NCI-H345 treated with DMSO at 0.1 percent for 48 hours (cell line): ENCODE data around the gene DDAH1.
"Not testable (repeated sequence)": the region's sequence is repeated elsewhere in the genome, so short reads cannot be mapped to it uniquely, and the experiment has no call there.

ENCODE experiments used
- DNase-seq: peaks from one replicate; lab custom pipeline; 2025; ENCODE audit not compliant: unreplicated experiment; lab: John Stamatoyannopoulos, UW

The DDAH1 gene

DNA sequence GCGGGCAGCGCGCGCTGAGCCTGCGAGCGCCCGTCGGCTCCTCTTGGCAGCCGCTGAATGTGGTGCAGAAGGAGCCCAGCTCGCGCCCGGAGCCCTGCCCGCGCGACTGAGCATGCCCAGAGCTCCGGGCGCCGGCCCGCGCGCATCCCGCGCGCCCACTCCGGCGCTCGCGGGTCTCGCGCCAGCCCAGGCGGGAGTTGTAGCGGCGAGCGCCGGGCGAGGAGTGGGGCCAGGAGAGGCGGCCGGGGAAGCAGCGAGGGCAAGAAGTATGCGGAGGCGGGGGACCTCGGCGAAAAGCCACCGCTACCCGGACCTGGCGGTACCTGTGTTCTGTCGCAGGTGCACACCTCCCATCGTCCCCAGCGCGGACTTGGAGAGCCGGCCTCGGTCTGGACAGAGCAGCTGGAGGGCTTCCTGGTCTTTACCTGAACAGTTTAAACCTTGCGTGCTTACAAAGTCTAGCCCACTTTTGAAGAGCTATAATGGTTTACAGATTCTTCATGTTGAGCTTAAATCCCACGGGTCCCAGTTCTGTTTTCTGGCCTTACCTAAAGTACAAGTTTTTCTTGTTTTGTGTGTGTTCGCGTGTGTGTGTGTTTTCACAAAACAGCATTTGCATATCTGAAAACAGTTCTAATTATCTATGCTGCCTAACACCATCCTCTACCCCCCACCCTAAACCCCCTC is at the start of gene DDAH1:
Gene DDAH1 (minus strand): TSS at position 61 of the 687 bp plus-strand sequence. CDS start 114 bp downstream, outside the sequence.
- peak; percentile 63 for DNase-seq

DNA sequence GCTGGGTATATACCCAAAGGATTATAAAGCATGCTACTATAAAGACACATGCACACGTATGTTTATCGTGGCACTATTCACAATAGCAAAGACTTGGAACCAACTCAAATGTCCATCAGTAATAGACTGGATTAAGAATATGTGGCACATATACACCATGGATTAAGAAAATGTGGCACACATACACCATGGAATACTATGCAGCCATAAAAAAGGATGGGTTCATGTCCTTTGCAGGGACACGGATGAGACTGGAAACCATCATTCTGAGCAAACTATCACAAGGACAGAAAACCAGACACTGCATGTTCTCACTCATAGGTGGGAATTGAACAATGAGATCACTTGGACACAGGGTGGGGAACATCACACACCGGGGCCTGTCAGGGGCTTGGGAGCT is 49.0 kb upstream of the DDAH1 start:
- DNase-seq, result not testable (repeated sequence)

DNA sequence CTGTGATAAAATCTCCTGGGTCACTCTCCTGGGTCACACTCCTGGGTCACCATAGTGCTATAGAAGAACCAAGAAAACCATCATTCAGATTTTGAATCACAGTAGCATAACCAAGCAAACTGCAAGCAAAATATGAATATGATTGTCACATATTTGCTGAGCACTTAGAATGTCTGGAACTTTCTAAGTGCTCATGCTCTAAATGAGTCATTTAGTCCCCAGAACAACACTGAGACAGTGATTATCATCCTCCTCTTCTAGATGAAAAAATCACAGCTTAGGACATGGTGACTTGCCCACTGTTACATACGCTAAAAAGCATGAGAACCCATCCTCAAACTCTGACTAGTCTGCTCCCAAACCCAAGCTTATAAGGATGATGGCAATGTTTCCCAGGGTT is 39.5 kb upstream of the DDAH1 start:
- DNase-seq, result no peak

DNA sequence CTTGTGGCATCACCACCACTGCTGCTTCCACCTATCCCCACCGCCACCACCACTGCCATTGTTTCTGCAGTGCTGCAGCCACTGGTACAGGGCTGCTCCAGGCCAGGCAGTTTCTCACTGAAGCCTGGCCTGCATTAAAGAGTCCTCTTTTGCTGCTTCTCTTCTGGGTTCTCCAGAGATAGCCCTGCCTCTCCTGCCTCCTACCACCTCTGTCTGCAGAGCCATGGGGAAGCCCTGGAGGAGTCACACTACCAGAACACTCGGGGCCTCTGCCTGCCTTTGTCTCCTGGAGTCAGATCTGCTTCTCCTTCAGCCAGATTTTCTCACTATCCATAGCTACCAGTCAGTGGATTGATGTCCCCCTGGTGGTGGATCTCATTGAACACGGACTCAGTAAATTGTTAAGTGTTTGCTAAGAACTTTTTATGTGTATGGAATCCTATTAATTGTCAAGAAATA is 37.7 kb upstream of the DDAH1 start:
- no peak for DNase-seq

DNA sequence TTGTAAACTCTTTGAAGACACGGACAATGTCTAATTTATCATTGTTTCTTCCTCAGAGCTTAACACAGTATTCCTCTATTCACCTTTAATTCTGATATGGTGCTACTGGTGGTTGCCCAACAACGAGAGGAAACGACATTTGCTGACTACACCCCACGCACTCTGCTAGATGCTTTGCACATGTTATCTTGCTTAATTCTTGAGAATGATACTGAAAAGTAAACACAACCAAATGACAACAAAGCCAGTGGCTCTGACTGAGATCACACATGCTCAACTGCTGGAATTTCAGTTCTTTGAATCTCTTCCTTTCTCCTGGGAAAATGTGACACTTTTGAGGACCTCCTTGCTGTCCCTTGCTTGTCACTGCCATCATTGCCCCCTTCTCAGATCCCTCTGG is 37.2 kb upstream of the DDAH1 start:
- no peak for DNase-seq

DNA sequence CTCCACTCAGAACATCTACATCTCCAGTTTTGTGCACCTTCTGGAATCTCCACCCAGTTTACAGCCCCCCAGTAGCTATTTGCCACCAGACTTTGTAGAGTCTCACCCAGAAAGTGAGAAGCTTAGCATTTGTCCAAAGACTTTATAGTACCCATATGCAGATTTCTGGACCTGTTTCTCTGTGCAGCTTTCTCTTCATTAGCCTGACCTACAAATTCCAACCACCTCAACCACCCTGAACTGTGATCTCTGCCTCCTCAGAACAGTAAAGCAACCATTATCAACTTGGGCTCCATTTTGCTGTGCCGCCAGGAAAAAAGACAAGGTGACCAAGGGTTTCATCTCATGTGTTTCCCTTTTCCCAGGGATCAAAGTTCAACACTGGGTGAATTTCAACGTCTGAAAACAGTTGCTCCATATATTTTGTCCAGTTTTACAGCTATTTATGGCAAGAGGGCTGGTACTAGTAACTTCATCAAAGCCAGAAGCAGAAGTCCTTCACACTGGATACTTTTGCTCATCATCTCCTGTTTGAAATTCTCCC is 36.5 kb upstream of the DDAH1 start:
- no peak for DNase-seq

DNA sequence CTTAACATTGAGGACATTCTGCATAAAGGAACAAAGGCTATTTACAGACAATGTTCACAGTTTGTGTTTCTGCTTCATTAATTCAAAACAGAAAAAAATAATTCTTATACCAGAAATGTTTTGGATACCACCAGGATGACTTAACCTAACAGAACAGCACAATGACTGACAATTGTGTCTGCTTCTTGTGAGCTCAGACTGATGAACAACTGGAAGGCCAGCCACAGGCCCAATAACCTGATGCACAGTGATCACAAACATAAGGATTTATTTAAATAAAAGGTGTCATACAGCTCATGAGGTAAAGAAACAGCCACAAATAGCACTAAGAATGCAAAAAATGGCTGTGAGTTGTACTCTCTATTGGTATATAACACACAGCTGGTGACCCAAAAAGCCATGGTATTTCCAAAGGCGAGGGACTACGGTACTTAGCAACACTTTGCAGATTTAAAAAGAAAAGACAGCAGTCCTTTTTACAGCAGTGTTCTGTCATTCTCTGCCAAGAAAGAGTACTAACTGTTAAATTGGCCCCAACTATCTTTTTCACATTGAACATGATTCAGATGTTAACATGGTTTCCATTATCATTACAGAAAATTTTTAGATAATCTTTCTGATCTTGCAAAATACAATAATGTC is 32.1 kb upstream of the DDAH1 start:
- DNase-seq, result no peak

DNA sequence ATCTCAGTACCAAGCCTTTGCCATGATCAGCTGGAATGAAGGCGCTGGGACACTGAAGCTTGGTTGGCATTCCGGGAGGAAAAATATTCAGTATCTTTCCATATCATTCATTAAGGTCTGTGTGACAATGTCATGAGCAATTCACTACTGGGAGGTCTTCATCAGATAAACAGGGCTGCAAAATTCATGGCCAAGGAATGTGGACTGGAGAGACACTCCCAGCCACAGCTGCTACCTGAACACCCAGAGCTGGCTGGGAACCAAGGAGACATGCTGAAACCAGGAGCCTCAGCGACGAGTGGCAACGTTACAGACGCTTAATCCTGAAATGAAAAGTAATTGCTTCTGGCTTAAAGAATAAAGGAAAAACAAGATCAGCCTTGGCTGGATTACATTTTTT is 30.6 kb upstream of the DDAH1 start:
- DNase-seq, result no peak

DNA sequence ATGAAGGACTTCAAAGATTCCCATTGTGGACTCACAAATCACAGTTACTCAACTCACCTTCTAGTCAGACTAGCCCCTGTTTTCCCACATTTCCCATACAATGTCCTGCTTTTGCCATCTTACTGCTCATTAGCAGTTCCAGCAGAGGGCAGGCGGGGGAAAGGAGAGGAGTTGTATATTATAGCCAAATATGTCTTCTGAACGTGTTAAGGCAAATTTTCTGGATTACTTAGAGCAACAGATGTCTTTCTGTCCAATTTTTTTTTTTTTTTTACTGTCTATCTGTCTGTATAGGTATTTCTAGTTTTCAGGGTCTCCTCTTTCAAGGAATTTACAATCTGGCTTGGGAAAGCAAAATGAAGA is 29.9 kb upstream of the DDAH1 start:
- DNase-seq, result no peak

DNA sequence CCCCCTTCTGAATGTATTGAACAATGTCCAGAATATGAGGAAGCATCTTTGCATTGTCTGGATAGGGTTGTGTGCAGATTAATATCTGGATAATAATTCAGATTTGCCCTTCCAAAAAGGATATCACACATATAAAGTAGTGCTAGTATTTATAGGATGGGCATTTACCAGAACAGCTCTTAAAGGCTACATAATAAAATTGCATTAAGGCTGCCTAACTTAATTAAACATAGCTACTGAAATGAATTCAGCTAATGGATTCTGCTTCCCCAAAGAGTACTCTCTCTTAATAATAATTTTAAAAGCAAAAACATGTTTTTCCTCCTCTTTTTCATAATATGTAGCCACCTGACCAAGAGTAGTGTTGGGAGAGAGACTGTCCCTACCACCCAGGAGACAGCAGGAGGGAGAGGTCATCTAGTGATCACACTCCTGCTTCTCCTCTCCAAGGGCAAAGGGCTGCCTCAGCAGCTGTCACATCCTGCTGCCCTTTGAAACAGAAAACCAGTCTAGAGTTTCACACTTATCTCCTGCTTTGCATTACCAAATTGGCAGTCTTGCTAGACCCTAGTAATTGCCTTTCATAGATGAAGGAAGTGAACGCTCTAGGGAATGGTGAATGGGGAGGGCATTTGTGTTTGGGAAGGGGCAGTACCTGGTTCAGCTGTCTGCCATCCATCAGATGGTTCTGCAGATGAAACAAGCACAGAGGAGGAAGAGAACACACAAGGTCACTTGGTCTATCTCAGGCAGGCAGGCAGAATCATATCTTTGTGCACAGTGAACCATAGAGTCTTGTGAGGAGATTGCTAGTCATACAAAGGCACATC is 29.3 kb upstream of the DDAH1 start:
- DNase-seq, result no peak

DNA sequence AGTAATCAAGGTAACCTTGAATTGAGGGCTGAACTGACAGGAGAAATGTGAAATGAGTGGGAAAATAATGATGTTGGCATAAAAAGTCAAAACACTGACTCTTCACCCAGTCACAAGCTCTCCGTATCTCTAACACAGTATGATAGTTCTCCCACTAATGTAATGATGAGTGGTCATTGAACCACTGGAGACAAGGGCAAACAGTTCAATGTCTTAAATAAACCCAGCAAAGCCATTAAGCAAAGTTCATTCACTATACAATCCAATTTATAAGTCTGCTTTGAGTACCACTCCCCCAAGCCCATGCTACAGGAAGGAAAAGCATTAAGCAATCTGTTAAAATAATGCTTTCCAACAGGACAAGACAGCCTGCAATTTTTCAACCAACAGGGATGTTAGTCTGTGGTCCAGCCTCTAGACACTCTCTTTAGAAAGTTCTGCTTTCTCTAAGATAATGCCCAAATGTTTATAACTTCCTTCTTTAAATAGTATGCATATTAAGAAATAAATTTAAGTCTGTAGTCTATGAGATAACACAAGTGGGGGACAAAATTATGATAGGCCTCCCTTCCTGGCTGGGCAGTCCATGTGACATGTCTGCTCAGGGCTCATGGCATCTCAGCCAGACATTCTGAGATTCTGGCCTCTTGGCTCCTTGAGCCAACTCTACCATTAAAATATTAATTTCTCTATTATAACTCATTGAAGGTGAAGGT is 25.5 kb upstream of the DDAH1 start:
- DNase-seq, result no peak

DNA sequence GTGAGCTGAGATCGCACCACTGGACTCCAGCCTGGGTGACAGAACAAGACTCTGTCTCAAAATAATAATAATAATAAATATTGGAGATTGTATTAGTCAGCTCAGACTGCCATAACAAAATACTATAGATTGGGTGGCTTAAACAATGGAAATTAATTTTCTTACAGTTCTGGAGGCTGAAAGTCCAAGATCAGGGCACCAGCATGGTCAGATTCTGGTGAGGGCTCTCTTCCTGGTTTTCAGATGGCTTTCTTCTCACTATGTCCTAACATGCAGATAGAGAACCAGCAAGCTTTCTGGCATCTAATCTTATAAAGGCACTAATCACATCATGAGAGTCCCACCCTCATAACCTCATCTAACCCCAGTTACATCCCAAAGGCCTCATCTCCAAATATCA is 23.2 kb upstream of the DDAH1 start:
- no peak for DNase-seq

DNA sequence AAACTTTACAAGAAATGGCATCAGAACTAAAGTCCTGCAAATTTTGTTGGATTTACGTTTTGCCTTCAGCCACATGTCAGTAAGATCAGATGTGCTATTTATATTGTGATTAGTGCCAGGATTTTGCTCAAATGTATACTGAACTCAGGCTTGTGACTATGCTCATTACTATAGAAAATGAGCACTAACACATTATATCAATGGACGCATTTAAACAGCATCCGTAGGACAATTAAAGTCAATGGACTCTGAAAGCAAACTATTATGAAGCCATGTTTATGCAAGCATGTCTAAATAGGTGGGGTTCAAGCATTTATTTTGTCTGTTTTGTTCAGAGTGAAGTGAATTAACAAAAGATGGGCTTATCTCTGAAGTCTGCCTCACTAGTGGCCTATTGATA is 20.6 kb upstream of the DDAH1 start:
- no peak for DNase-seq

DNA sequence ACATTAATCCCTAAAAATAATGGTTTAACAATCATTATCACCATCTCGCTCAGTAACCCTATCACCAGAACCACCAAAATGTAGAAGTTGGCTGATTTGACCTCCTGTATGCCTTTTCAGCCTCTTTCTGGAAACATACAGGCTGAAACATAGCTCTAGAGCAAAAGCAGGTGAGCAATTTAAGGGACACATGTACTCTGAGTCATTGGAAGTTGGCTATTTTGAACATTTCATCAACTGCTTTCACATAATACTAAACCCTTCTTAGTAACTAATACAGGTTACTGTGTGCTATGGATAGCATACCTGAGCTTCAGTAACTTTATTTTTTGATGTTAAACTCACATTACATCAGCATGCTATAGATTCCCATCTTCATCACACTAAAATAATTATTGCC is 19.8 kb upstream of the DDAH1 start:
- no peak for DNase-seq

DNA sequence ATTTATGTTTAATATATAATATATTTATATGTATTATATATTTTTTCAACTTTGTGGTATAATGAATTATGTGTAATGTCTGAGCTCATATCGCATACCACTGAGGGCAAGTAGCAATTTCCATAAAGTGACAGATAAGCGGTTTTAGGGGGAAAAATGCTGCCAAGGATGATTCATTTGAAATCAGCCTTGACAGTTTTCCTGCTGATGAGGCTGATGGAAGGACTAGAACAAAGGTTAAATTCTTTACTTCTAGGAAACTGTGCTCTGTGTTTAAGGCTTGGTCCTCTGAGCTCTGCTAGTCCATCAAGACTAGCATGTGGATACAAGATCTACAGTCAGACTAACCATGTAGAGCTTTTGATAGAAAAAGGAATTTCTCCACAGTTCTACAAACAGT is 19.3 kb upstream of the DDAH1 start:
- no peak for DNase-seq

DNA sequence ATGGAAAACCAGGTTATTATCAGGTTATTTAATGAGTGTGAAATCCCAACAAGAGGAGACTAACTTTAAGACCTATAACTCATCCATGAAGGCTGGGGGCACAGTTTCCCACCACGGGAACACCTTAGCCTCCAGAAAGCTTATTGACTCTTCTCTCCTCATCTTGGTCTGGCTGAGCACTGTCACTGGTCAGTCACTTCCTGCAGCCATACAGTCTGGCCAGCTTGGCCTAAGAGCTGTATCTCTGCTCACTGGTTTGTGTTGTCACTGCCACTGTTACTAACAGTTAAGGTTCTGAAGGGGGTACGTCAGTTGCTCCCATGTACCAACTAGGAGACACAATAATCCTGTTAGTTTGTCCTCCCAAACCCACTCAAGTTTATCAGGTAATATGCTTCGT is 16.7 kb upstream of the DDAH1 start:
- no peak for DNase-seq

DNA sequence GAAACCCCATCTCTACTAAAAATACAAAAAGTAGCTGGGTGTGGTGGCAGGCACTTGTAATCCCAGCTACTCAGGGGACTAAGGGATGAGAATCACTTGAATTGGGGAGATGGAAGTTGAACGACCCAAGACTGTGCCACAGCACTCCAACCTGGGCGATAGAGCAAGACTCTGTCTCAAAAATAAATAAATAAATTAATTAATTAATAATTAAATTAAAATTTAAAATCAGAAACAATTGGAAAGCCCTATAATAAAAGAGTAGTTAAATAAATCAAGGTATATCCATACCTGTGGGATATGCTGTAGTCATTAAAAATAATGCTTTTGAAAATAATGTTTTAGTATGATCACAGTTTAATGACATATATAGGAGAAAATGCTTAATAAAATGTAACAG is 15.6 kb upstream of the DDAH1 start:
- DNase-seq, result no peak

DNA sequence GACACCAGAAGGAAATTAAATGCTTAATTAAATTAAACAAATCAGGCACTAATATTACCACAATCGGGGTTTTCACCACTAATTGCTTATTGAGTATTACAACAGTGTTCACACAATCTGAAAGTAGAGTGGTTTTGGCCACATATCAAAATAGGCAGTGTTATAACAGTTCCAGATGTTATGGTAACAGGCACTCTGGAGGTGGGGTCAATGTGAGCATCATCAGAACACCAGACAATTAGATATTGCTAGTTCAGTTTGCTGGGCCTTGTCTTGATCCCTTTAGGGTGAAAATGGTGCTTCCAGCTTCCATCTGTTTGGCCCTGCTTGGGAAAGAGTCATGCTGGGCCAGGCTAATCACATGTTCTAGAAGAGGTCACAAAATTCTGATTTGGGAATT is 14.5 kb upstream of the DDAH1 start:
- no peak for DNase-seq

DNA sequence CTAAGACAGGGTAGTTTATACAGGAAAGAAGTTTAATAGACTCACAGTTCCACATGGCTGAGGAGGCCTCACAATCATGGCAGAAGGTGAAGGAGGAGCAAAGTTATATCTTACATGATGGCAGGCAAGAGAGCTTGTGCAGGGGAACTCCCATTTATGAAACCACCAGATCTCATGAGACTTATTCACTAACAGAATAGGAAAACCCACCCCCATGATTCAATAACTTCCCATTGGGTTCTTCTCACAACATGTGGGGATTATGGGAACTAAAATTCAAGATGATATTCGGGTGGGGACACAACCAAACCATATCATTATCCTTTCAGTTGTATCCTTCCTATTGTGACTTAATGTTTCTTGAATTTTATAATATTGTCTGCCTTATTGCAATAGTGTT is 13.4 kb upstream of the DDAH1 start:
- no peak for DNase-seq

DNA sequence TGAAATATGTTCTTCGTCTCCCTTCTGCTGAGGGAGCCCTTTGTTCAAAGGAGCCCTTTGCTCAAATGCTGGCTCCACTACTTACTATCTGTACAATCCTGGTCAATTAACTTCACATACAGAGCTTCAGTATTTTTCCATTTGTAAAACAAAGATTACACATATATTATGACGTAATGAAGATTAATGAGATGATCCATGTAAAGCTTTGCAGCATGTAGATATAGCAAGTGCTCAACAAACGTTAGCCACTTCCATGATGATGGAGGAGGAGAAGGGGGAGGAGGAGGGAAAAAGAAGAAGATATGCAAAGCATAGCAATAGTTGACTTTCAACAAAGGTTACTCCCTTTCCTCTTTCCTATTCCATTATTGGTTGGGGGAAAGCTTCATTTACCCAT is 10.1 kb upstream of the DDAH1 start:
- DNase-seq, result no peak

DNA sequence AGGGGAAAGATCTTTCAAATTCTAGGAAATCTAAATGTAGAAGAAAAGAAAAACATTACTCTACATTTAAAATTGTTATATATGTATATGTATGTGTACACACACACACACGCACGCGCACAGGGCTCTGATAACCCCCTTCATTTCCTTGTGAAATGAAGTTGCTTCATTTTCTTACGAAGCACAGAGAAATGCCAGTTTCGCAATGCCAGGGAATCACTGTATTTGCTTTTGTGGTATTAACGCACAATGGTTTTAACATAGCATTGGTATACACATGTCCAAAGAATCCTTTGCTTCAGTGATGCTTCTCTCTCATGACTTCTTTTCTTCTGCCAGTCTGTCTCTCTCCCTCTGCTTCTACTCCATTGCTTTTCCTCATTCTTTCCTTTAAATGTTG is 8.4 kb upstream of the DDAH1 start:
- no peak for DNase-seq
